Activated T-helper 2 cell treated with anti-CD3 and anti-CD28 coated beads, Interferon-gamma antibody, Interleukin-2, Interleukin-4, amounts not matched to agents 10 μg/mL and 5 μg/mL and 100 μg/mL, durations not matched to agents 14 hours and 24 hours and 36 hours (primary cell): ENCODE measurements around the gene GPRIN2. TPM values are rescaled to one million over a fixed set of nuclear protein-coding genes. Genes with fewer than 3 reads are reported as not detected.
"Not testable (repeated sequence)": the region's sequence is repeated elsewhere in the genome, so short reads cannot be mapped to it uniquely, and the experiment has no call there.

Source experiments
- DNase-seq: peaks from one replicate; pipeline ENCODE4 v3.0.0; 2021; ENCODE audit warnings: low spot score
- H3K27ac Mint-ChIP-seq: one replicate; pipeline ENCODE4 v1.8.0; 2021; ENCODE audit warnings: mixed read lengths
- H3K27me3 Mint-ChIP-seq: one replicate; pipeline ENCODE4 v1.8.0; 2021; ENCODE audit warnings: low read depth, mixed read lengths
- H3K36me3 Mint-ChIP-seq: one replicate; pipeline ENCODE4 v1.8.0; 2021; ENCODE audit warnings: low read depth, mixed read lengths
- H3K4me1 Mint-ChIP-seq: one replicate; pipeline ENCODE4 v1.8.0; 2021; ENCODE audit warnings: low read depth, mixed read lengths
- H3K4me3 Mint-ChIP-seq: one replicate; pipeline ENCODE4 v1.8.0; 2021; ENCODE audit warnings: low read depth, mild to moderate bottlenecking, moderate library complexity, mixed read lengths
- H3K9me3 Mint-ChIP-seq: one replicate; pipeline ENCODE4 v1.8.0; 2021; ENCODE audit warnings: mixed read lengths
- intact Hi-C: fragments of 100-400 bp; cut with micrococcal nuclease; formaldehyde crosslinking; loops from one replicate; pipeline ENCODE4 v1.15.1; 2023
- total RNA-seq: library from RNA; stranded (reverse); gene quantifications from 2 replicates; pipeline ENCODE4 v1.2.3, GENCODE V29; 2022

GPRIN2 gene
- total RNA-seq, 1 donor from 2014 or later: not detected

- Mint-ChIP-seq H3K9me3 (no peaks in the 10 kb centered on the region), H3K4me1 (no peaks in the 10 kb centered on the region), H3K27me3 (peaks cover 4% of the 10 kb centered on the region), H3K36me3 (no peaks in the 10 kb centered on the region), H3K27ac (no peak overlapping the region), H3K4me3 (no peak overlapping the region)
- intact Hi-C loops: no loop called here
- no peak for DNase-seq
Observed at GRCh38 chr10:46530249-46531186, 25.9 kb downstream of the GPRIN2 start.

GRCh38 chr10:46529742-46530141, 26.7 kb downstream of the GPRIN2 start:
- not testable (repeated sequence) for H3K4me1 Mint-ChIP-seq

GRCh38 chr10:46528675-46529615, 27.5 kb downstream of the GPRIN2 start:
- Mint-ChIP-seq H3K4me3 (no peak overlapping the region), H3K27me3 (peaks cover 4% of the 10 kb centered on the region), H3K36me3 (no peaks in the 10 kb centered on the region), H3K27ac (no peak overlapping the region), H3K4me1 (no peaks in the 10 kb centered on the region), H3K9me3 (no peaks in the 10 kb centered on the region)
- no peak for DNase-seq
- intact Hi-C loops: no loop called here

More at GRCh38 chr10:46529742-46530141, 26.7 kb downstream of the GPRIN2 start:
- H3K36me3 Mint-ChIP-seq, H3K27me3 Mint-ChIP-seq, H3K27ac Mint-ChIP-seq, H3K4me3 Mint-ChIP-seq, DNase-seq, H3K9me3 Mint-ChIP-seq, intact Hi-C loops: not testable (repeated sequence)

GRCh38 chr10:46528171-46528671, 28.2 kb downstream of the GPRIN2 start:
- Mint-ChIP-seq H3K27me3 (peaks cover 4% of the 10 kb centered on the region), H3K9me3 (no peaks in the 10 kb centered on the region), H3K27ac (no peak overlapping the region), H3K36me3 (no peaks in the 10 kb centered on the region), H3K4me3 (no peak overlapping the region), H3K4me1 (no peaks in the 10 kb centered on the region)
- no peak for DNase-seq
- intact Hi-C loops: no loop called here

- peaks cover 4% of the 10 kb centered on the region for H3K27me3 Mint-ChIP-seq
- no peaks in the 10 kb centered on the region for H3K36me3 Mint-ChIP-seq
- no peak for DNase-seq
- no peak overlapping the region for H3K27ac Mint-ChIP-seq
- no peaks in the 10 kb centered on the region for H3K9me3 Mint-ChIP-seq
- H3K4me1 Mint-ChIP-seq: no peaks in the 10 kb centered on the region
- no peak overlapping the region for H3K4me3 Mint-ChIP-seq
- intact Hi-C loops: no loop called here
Observed at GRCh38 chr10:46527241-46527811, 29.1 kb downstream of the GPRIN2 start.

- no peak overlapping the region for H3K4me3 Mint-ChIP-seq
- H3K27ac Mint-ChIP-seq: no peak overlapping the region
- no peak for DNase-seq
- no peaks in the 10 kb centered on the region for H3K9me3 Mint-ChIP-seq
- H3K4me1 Mint-ChIP-seq: no peaks in the 10 kb centered on the region
- H3K27me3 Mint-ChIP-seq: no peaks in the 10 kb centered on the region
- H3K36me3 Mint-ChIP-seq: no peaks in the 10 kb centered on the region
- intact Hi-C loops: no loop called here
Observed at GRCh38 chr10:46526682-46527038, 29.8 kb downstream of the GPRIN2 start.

DNA sequence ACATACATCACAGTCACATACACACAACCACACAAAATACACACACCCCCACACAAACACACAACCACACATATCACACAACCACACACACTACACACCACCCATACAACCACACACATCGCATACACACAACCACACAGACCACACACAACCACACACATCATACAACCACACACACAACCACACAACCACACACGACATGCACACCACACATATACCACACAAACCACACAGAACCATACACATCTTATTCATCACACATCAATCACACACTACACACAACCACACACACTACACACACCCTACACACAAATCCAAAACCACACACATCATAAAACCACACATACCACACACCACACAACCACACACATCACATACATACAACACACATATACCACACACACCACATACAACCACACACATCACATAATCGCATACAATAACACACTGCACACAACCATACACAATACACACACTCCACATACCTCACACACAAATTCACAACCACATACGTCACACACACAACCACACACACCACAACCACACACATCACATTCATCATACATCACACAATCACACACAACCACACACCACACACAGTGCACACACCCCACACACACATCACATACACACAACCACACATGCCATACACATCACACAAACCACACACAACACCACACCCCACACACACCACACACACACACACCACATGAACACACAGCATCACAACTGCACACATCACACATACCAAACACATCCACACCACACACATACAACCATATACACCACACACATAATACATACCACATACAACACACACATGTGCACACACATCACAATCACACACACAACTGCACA, 30.4 kb downstream of the GPRIN2 start:
- Mint-ChIP-seq H3K4me1 (no peaks in the 10 kb centered on the region), H3K27me3 (no peaks in the 10 kb centered on the region), H3K27ac (no peak overlapping the region), H3K36me3 (no peaks in the 10 kb centered on the region), H3K4me3 (no peak overlapping the region), H3K9me3 (no peaks in the 10 kb centered on the region)
- intact Hi-C loops: no loop called here
- no peak for DNase-seq

DNA sequence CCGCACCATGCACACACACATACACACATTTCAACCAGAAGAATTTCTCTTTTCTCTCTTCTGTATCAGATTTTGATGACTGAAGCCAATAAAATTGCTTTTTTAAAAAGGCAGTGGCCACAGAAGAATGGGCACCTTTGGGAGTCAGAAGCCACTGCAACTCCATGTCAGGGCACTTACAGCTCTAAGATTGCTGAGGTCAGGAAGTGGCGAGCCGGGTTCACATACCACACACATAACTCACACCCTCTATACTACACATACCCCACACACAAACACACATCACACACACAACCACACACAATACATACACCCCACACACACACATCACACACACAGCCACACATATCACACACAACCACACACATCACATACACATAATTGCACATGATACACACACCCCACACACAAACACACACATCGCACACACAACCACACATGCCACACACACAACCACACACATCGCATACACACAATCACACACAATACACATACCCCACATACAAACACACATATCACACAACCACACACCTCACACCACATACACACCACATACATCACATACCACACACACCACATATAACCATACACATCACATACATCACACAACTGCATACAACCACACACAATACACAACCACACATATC, 31.2 kb downstream of the GPRIN2 start:
- no peaks in the 10 kb centered on the region for H3K36me3 Mint-ChIP-seq
- H3K27me3 Mint-ChIP-seq: no peaks in the 10 kb centered on the region
- H3K27ac Mint-ChIP-seq: no peak overlapping the region
- no peaks in the 10 kb centered on the region for H3K4me1 Mint-ChIP-seq
- intact Hi-C loops: no loop called here
- no peak overlapping the region for H3K4me3 Mint-ChIP-seq
- no peaks in the 10 kb centered on the region for H3K9me3 Mint-ChIP-seq
- no peak for DNase-seq

- intact Hi-C loops: no loop called here
- Mint-ChIP-seq H3K9me3 (no peaks in the 10 kb centered on the region), H3K4me1 (no peaks in the 10 kb centered on the region), H3K4me3 (no peak overlapping the region), H3K36me3 (no peaks in the 10 kb centered on the region), H3K27ac (no peak overlapping the region), H3K27me3 (no peaks in the 10 kb centered on the region)
- DNase-seq: no peak
Observed at GRCh38 chr10:46524472-46525176, 31.8 kb downstream of the GPRIN2 start.

DNA sequence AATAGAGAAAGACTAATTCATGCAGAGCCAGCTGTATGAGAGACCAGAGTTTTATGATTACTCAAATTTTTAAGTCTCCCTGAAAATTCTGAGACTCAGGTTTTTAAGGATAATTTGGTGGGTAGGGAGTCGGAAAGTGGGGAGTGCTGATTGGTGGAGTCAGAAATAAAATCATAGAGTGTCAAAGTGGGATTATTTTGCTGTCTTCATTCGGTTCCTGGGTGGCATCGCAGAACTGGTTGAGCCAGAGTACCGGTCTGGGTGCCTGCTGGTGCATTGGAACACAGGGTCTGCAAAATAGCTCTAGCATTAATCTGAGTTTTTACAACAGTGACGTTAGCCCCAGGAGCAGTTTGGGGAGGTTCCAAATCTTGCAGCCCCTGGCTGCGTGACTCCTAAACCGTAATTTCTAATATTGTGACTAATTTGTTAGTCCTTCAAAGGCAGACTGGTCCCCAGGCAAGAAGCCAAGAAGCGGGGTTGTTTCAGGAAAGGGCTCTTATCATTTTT, 32.4 kb downstream of the GPRIN2 start:
- no peak overlapping the region for H3K4me3 Mint-ChIP-seq
- H3K36me3 Mint-ChIP-seq: no peaks in the 10 kb centered on the region
- H3K27ac Mint-ChIP-seq: no peak overlapping the region
- H3K9me3 Mint-ChIP-seq: no peaks in the 10 kb centered on the region
- intact Hi-C loops: no loop called here
- no peak for DNase-seq
- H3K27me3 Mint-ChIP-seq: no peaks in the 10 kb centered on the region
- no peaks in the 10 kb centered on the region for H3K4me1 Mint-ChIP-seq
